ENCODE measurements around the gene LRCOL1.
A peak's percentile ranks its signal among the peaks of the same experiment; 100 is the strongest.
"Not testable (repeated sequence)": the region's sequence is repeated elsewhere in the genome, so short reads cannot be mapped to it uniquely, and the experiment has no call there.

The LRCOL1 gene

DNA sequence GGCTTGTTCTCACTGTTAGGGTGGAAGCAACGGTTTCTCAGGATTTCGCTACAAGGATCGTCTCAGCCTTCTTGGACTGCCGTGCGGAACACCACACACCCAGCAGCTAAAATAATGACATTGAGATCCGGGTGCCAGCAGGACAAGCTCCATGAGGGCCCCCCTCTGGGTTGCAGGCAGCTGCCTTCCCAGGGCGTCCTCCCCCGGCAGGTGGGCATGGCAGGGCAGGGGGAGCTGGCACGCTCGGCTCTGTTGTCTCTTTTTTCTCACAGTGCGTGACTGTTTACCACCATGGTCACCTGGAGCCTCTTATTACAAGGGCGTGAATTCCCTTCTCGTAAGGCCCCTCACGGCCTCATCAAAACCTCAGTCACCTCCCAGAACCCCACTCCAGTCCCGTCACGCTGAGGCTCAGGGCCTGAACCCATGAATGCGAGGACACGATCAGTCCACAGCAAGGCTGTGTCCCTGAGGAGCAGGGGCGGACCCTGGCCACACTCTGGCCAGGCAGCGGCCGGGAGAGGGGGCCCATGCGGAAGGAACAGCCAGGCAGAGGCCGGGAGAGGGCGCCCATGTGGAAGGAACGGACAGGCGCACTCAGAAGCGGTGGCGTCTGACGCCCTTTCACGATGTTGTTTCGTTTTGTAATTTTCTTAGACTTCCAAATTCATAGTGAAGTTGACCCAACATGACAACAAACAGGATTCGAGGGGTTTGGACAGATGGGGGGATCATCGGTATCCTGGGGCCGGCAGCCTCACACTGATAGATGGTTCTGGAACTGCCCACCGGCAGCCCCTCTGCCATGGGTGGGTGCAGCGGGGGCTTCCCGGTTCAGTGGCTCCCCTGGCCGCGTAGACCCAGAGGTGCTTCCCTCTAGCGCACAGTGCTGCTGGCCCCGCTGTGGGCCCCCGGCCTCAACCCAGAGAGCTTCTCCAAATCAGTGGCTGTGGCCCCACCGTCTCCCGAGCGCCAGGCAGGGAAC, 10.0 kb downstream of the LRCOL1 start:
- peak; percentile 37 for DNase-seq (ENCODE audit: low spot score)

DNA sequence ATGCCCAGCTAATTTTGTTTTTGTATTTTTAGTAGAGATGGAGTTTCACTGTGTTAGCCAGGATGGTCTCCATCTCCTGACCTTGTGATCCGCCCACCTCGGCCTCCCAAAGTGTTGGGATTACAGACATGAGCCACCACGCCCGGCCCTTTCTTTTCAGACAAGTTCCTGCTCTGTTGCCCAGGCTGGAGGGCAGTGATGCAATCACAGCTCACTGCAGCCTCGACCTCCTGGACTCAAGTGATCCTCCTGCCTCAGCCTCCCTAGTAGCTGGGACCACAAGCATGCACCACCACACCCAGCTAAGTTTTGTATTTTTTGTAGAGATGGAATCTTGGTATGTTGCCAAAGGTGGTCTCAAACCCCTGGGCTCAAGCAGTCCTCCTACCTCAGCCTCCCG, 10.9 kb downstream of the LRCOL1 start:
- DNase-seq (ENCODE audit: low spot score) = not testable (repeated sequence)

DNA sequence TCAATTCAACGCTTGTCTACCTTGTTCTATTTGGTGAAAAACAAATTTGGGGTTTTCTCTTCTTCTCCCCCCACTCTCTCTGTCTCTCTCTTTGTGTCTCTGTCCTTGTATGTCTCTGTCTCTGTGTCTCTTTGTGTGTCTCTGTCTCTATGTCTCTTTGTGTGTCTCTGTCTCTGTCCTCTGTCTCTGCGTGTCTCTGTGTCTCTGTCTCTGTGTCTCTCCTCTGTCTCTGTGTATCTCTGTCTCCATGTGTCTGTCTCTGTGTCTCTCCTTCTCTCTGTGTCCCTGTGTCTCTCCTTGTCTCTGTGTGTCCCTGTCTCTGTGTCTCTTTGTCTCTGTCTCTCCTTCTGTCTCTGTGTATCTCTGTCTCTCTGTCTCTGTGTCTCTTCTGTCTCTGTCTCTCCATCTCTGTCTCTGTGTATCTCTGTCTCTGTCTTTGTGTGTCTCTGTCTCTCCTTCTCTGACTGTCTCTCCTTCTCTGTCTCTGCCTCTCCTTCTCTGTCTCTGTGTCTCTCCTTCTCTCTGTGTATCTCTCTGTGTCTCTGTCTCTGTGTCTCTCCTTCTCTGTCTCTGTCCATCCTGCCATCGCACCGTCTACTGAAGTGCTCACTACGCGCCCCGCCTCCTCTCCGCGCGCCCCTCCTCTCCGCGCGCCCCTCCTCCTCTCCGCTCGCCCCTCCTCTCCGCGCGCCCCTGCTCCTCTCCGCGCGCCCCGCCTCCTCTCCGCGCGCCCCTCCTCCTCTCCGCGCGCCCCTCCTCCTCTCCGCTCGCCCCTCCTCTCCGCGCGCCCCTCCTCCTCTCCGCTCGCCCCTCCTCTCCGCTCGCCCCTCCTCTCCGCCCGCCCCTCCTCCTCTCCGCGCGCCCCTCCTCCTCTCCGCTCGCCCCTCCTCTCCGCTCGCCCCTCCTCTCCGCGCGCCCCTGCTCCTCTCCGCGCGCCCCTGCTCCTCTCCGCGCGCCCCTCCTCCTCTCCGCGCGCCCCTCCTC, 12.8 kb downstream of the LRCOL1 start:
- DNase-seq (ENCODE audit: low spot score) = no peak

DNA sequence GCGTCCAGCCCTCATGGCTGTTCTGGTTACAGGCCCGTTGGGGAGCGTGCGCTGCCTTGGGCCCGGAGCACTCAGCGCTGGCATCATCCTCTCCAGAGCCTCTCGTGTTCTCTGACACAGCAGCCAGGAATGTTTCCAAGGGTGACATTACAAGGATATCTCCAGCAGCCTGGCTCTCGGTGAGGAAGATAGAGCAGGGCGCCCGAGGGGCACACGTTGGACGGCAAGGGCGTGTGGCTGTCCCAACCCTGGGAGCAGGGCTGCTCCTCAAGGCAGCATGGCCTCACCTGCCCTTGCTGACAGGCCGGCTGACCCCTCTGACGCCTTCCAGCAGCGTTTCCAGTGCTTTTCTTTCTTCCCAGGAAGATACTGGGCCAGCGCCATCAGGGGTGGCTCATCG, 14.4 kb downstream of the LRCOL1 start:
- DNase-seq (ENCODE audit: low spot score) = no peak

DNA sequence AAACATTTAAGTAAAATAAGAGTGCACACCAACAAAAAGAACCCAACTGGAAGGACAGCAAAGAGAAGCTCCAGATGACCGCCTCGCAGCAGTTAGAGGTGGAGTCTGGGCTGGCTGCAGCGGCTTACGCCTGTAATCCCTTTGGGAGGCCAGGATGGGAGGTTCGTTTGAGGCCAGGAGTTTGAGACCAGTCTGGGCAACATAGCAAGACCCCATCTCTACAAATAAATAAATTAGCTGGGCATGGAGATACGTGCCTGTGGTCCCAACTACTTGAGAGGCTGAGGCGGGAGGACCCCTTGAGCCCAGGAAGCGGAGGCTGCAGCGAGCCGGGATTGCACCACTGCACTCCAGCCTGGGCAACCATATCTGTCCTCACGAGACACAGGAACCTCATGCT, 15.2 kb downstream of the LRCOL1 start:
- DNase-seq (ENCODE audit: low spot score) = no peak

DNA sequence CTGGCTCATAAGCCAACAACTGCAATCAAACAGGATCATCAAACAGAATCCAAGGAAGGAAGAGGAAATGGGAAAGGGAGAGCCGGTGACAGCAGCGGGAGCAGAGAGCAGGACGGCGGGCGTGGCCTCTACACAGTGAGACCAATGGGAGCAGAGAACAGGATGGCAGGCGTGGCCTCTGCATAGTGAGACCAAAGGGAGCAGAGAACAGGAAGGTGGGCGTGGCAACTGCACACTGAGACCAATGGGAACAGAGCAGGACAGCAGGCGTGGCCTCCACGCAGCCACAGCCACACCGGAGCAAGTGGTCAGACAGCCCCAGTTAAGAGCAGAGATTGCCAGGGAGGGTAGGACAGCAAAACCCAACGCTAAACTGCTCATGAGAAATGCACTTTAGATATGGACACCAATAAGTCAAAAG, 16.4 kb downstream of the LRCOL1 start:
- DNase-seq (ENCODE audit: low spot score) = peak; percentile 91

DNA sequence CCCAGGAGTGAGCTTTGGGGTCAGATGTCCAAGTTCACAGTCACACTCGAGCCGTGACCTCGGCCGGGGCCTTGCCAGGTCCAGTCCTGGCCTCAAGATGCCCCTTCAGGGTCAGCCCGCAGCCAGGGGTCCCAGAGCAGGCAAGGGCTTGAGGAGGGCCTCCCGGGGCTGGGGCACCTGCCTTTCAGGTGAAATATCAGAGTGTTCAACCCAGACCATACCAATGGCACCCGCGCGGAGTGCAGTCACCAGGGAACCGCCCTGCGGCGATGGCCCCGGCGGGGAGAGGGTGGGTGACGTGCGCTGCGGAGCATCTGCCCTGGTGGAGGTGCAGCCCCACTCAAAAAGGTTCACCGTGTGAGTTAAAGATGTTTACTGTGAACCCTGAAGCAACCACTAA, 16.9 kb downstream of the LRCOL1 start:
- DNase-seq (ENCODE audit: low spot score) = no peak

DNA sequence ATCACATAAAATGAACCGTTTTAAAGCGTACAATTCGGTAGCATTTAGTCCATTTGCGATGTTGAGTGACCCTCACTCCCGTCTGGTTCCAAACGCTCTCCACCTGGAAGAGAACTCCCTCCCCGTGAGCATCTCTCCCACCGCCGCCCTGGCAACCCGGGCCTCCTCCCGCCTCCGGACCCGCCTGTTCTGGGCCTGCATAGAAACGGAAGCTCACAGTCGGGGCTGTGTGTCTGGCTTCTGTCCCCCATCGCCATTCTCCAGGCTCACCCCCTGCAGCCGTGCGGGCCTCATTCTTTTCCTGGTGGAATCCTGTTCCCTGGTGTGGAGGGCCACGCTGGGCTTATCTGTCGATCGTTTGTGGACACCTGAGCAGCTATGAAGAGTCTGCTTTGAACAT, 17.3 kb downstream of the LRCOL1 start:
- no peak for DNase-seq (ENCODE audit: low spot score)

DNA sequence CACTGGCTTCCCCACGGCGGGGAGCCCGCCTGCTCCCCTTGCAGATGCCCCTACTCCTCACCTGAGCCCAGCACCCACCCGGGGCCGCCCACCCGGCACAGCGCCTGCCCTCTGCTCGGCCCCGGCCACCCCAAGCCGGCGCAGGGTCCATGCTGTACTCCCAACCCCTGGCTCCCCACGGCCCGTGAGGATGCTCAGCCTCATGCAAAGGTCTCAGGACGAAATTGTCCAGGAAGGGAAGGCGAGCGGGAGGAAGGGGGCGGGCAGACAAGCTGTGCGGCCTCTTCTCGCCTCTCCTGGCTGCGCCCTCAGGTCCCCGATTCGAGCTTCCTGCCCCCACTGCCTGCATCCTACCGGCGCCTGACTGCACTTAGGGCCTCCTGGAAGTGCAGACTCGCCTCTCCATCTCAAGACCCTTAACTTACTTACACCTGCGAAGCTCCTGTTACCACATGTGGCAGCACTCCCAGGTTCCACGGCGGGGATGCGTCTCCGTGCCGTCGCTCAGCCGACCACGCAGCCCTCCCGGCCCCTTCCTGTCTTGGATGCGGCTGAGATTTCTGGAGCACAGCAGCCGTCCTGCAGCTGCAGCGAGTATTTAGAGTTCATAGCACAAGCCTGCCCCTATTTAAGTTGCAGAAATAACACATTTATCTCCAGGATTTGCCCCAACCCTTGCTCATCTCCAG, 18.0 kb downstream of the LRCOL1 start:
- DNase-seq (ENCODE audit: low spot score) = no peak

DNA sequence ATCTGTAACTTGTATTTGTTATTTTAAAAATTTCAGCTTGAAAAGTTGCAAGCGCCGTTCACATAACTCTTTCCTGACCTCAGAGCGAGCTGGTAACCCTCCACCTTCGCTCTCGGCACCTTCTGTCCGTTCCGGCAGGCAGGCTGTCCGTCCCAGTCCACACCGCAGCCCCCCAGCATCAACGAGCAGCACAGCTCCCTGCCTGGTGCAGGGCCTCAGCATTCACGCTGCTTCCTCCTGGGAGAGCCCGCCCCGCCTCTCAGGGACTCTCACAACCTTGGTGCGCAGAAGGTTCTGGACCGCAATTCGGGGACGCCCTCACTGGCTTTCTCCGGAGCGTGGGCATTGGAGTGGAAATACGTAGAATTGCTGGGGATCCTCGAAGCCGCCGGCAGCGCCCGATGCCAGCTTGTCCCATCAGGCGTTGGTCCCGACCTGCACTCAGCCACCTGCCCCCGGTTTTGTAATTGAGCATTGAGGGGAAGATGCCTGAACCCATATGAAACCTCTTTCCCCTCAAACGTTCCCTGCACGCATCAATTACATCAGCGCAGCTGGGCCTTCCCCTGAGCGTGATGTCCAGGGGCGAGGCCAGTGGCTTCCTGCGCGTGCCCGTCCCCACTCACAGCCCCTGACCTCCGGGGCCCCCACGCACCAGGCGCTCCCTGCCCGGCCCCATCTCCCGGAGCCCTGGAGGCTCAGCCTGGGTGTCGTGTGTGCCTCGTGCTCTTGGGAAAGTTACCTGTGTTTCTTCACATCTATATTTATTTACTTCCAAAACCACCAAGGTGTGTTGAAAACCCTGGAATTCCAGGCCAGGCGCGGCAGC, 19.1 kb downstream of the LRCOL1 start:
- no peak for DNase-seq (ENCODE audit: low spot score)

DNA sequence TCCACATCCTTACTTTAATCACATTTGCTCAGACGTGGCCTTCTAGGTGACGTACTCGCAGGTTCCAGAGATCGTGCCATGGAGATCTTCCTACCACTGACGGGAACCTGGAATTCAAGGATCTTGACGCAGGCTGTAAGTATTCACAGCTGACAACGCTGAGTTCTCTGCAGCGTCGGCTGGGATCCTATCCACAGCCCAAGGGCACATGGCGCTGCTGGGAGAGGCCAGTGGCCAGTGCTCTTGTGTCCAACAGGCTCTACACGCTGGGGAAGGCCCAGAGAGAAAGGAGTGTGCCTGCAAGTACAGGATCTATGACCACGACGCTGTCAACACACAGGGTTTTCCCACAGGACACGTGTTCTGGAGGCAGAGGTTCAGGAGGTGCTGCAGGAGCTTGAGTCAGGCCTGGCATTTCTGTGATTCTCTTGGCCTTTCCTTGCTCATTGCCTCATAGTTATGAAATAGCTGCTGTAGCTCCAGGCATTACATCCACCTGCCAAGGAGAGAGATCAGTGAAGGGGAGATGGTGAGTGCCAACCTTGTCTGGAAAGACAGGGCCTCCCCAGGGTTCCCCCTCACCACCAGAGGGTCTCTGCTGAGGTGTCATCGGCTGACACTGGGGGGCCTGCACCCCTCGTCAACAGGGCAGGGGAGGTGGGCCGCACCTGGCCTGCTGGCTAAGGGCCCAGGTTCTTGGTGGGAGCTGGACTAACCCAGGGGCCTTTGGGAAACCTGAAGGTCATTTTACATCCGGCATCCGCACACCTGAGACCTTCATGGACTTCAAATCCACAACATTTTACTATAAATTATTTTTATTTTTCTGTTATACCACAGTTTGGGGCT, 21.3 kb downstream of the LRCOL1 start:
- DNase-seq (ENCODE audit: low spot score) = no peak

DNA sequence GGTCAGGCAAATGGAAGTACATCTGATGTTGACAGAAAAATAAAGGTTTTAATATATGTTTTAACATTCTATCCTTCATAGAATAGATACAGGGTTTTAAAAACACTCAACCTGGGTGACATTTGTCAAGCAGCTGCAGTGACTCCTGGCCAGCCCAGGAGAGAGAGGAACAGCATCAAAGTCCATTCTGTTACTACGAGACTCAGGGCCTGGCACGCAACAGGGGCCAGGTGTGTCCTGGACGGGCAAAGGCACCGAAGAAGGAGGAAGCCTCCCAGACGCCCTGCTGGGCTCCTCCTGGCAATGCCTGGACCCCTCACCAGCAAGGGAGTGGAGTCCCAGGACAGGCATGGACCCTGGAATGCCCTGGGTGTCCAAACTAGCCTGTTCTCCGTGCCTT, 22.1 kb downstream of the LRCOL1 start:
- DNase-seq (ENCODE audit: low spot score) = no peak

DNA sequence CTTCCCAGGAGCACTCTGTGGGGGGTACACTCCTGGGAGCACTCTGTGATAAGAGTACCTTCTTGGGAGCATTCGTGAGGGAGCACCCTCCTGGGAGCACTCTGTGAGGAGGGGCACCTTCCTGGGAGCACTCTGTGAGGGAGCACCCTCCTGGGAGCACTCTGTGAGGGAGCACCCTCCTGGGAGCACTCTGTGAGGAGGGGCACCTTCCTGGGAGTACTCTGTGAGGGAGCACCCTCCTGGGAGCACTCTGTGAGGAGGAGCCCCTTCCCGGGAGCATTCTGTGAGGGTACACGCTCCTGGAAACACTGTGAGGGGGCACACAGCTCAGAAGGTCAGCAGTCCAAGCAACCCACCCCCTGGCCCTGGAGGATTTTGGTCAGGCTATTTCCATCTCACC, 22.6 kb downstream of the LRCOL1 start:
- no peak for DNase-seq (ENCODE audit: low spot score)

DNA sequence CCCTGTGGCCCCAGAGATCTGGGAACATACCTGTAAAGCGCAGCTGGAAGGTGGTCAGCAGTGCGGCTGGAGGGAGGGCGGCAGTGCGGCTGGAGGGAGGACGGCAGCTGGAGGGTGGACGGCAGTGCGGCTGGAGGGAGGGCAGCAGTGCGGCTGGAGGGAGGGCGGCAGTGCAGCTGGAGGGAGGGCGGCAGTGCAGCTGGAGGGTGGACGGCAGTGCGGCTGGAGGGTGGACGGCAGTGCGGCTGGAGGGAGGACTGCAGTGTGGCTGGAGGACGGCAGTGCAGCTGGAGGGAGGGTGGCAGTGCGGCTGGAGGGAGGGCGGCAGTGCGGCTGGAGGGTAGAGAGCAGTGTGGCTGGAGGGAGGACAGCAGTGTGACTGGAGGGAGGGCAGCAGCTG, 23.5 kb downstream of the LRCOL1 start:
- DNase-seq (ENCODE audit: low spot score) = no peak

DNA sequence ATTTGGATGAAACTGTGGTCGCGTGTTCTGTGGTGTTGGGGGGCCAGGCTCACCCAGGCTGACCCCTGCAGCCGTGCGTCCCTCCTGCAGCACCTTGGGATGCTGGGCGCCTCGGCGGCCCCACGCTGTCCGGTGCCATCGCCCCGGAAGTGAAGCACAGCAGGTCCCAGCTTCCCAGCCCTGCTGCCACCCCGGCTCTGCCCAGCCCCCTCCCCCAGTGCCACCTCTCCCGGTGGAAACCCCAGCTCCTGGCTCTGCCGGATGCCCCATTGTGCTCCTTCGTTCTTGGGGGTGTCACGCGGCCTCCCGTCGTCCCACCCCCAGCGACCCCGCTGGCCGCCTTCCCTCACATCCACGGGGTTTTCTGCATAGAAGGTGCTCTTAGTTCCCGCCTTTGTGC, 25.2 kb downstream of the LRCOL1 start:
- no peak for DNase-seq (ENCODE audit: low spot score)

DNA sequence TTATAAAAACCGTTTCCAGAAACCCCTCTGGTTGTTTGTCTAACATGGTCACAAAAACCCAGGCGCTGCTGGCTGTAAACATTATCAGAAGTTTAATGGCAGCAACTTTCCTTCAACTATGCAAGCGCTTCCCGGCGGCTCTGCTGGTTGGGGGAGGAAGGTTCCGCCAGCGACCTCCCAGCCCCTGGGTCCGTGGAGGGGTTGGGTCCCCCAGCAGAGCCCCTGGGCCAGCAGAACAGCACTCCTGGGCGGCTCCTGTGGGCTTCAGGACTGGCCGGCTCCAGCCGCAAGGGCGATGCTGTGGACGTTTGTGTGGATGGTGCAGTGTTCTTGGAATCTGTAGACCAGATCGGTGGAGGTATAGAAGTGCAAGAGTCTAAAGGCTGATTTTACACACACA, 26.0 kb downstream of the LRCOL1 start:
- no peak for DNase-seq (ENCODE audit: low spot score)

DNA sequence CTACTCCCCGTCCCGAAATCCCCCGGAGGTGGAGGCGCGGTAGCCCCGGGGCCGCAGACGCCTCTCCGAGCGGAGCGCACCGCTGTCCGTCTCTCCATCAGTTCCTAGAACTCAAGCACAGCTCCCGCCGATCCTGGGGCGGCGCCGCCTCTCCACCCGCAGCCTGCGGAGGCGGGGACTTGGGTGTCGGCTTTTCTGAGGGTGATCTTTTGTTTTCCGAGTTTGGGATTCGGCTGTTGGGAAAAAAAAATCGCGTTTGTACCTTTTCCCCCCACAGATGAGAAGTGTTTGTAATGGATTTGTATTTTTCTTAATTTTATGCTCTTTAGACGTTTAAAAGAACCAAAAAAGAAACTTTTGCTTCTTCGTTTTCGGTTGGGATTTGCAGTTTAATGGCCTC, 26.6 kb downstream of the LRCOL1 start:
- DNase-seq (ENCODE audit: low spot score) = no peak

DNA sequence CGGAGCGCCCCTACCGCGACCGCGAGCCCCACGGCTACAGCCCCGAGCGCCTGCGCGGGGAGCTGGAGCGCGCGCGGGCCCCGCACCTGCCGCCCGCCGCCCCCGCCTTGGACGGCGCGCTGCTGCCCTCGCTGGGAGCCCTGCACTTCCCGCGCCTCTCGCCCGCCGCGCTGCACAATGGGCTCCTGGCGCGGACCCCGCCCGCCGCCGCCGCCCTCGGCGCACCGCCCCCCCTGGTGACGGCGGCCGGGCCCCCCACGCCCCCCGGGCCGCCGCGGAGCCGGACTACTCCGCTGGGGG, 27.0 kb downstream of the LRCOL1 start:
- no peak for DNase-seq (ENCODE audit: low spot score)

DNA sequence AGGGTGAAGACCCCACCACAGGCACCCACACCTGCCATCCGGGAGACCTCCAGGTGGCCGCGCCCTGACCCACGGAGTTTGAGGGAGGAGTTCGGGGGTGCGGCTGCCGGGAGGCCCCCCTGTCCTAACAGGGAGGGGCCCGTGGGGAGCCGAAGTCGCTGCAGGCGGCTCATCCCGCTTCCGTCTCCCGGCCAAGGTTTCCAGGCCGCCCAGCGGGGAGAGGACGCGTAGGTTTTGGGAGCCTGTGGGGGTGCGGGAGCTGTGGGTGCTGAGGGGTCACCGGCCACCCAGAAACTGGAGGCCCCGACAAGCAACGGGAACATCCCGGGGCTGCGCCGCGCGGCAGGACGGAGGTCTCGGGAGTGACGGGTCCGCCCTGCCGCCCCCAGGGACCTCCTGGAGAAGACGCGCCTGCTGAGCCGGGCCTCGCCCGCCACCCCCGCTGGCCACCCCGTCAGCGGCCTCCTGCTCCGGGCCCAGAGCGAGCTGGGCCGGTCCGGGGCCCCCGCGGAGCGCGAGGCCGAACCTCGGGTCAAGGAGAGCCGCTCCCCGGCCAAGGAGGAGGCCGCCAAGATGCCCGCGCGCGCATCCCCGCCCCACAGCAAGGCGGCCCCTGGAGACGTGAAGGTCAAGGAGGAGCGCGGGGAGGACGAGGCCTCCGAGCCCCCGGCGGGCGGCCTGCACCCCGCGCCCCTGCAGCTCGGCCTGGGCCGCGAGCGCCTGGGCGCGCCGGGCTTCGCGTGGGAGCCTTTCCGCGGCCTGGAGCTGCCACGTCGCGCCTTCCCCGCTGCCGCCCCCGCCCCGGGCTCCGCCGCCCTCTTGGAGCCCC, 27.6 kb downstream of the LRCOL1 start:
- no peak for DNase-seq (ENCODE audit: low spot score)

DNA sequence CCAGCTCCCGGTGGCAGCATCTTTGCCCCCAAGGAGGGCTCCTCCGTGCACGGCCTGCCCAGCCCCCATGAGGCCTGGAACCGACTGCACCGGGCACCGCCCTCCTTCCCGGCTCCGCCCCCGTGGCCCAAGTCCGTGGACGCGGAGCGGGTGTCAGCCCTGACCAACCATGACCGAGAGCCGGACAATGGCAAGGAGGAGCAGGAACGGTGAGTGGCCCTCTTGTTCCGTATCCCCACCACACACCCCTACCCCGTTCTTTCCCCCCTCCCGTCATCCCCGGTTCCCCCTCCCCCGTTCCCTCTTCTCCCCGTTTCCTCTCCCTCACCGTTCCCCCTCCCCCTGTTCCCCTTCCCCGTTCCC, 28.3 kb downstream of the LRCOL1 start:
- DNase-seq (ENCODE audit: low spot score) = no peak
